Uterus (tissue), 4 donors: ENCODE measurements around the gene WDR35. TPM values are rescaled to one million over a fixed set of nuclear protein-coding genes. Genes with fewer than 3 reads are reported as not detected.

Experiments used
- DNase-seq, 2 donors: peaks; one replicate each; pipeline ENCODE4 v3.0.0-alpha.2; 2019 to 2020
- H3K27ac ChIP-seq, 2 donors: fragments of 200-600 bp; sonication (generic); 1 replicate in 1 of 2; 2 replicates in 1 of 2; pipeline ENCODE4 v1.5.1; 2016 to 2018
- H3K27me3 ChIP-seq, 2 donors: fragments of 200-600 bp; sonication (generic); one replicate each; pipeline ENCODE4 v1.5.1; 2018 to 2019; ENCODE audit warnings: control low read depth in 1 of 2
- H3K36me3 ChIP-seq, 2 donors: fragments of 200-600 bp; sonication (generic); one replicate each; pipeline ENCODE4 v1.5.1; 2019; ENCODE audit warnings: control low read depth in 1 of 2
- H3K4me1 ChIP-seq, 2 donors: fragments of 200-600 bp; sonication (generic); one replicate each; pipeline ENCODE4 v1.5.1; 2018 to 2019; ENCODE audit warnings: control low read depth in 1 of 2
- H3K4me3 ChIP-seq, 2 donors: fragments of 200-600 bp; sonication (generic); 1 replicate in 1 of 2; 2 replicates in 1 of 2; pipeline ENCODE4 v1.5.1; 2018 to 2019; ENCODE audit warnings: mild to moderate bottlenecking in 1 of 2
- H3K9me3 ChIP-seq, 2 donors: fragments of 200-600 bp; sonication (generic); one replicate each; pipeline ENCODE4 v1.5.1; 2019; ENCODE audit warnings: control low read depth in 1 of 2
- POLR2A ChIP-seq, 2 donors: fragments of 450-650 bp; IDR thresholded peaks; one replicate each; pipeline ENCODE4 v1.6.1; 2016; ENCODE audit warnings: antibody characterized with exemption in 2 of 2, mild to moderate bottlenecking in 1 of 2, moderate library complexity in 1 of 2
- intact Hi-C: fragments of 100-400 bp; cut with DNase I; formaldehyde crosslinking; loops from one replicate; pipeline ENCODE4 v1.15.1; 2023; ENCODE audit warnings: low total_unique reads
- total RNA-seq, 4 donors: library from RNA; depleted of rRNA in 3 of 4; stranded (reverse); fragments of >200 nt in 3 of 4; gene quantifications; one replicate each; pipeline versions ENCODE4 v1.1.0 to v1.2.4, GENCODE V29; 2014 to 2023
- TF ChIP-seq, protein P1 (sequence below), 4 experiments: fragments of 200-600 bp in 2 of 4; fragments of 450-650 bp in 2 of 4; sonication (generic) in 2 of 4; IDR thresholded peaks; one replicate each; pipeline ENCODE4 v1.5.1; 2016 to 2019; ENCODE audit warnings: antibody characterized with exemption in 4 of 4, mild to moderate bottlenecking in 2 of 4, moderate library complexity in 1 of 4
- donor health status: DM: yes; HTN: yes; CAD: no.

Gene WDR35
- total RNA-seq, 4 donors from 2014 or later = 7.1 to 45.0 (median 20.7) TPM

GRCh38 chr2:20016346-20016745 lies 26.4 kb upstream of the WDR35 start:
- DNase-seq = no peak
- H3K27ac ChIP-seq = no peak overlapping the region
- no peak for TF ChIP-seq POLR2A (IDR thresholded peaks at IDR 0.05)
- TF ChIP-seq, protein P1, sequence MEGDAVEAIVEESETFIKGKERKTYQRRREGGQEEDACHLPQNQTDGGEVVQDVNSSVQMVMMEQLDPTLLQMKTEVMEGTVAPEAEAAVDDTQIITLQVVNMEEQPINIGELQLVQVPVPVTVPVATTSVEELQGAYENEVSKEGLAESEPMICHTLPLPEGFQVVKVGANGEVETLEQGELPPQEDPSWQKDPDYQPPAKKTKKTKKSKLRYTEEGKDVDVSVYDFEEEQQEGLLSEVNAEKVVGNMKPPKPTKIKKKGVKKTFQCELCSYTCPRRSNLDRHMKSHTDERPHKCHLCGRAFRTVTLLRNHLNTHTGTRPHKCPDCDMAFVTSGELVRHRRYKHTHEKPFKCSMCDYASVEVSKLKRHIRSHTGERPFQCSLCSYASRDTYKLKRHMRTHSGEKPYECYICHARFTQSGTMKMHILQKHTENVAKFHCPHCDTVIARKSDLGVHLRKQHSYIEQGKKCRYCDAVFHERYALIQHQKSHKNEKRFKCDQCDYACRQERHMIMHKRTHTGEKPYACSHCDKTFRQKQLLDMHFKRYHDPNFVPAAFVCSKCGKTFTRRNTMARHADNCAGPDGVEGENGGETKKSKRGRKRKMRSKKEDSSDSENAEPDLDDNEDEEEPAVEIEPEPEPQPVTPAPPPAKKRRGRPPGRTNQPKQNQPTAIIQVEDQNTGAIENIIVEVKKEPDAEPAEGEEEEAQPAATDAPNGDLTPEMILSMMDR (IDR thresholded peaks at IDR 0.05) = no peak
- H3K36me3 ChIP-seq = no peaks in the 10 kb centered on the region
- peaks cover 0 to 7% of the 10 kb centered on the region in 2 donors for H3K4me1 ChIP-seq
- no peaks in the 10 kb centered on the region for H3K27me3 ChIP-seq
- intact Hi-C loops = no loop called here
- no peaks in the 10 kb centered on the region for H3K9me3 ChIP-seq
- no peak overlapping the region for H3K4me3 ChIP-seq

DNA sequence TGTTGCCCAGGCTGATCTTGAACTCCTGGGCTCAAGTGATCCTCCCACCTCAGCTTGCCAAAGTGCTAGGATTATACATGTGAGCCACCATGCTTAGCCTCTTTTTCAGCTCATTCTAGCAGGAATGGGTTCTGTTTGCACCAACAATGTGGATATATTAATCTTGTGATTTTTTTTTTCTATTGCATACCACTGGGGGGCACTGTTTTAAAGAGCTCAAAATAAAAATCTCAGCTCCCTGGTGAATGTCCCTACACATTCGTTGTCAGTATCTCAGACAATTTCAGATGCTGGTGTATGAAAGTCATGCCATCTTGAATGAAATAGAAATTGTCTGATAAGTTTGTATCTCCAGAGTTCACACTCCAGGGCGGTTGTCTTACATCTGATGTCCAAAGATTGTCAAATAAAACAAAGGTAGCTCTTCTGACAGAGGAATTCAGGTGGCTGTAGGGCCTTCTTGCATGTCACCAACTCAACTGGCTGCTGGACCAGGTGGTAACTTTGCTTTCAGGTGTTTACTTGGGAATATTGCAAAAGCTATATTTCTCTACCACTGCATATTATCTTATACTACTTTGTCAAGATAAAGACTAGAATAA lies 25.7 kb upstream of the WDR35 start:
- TF ChIP-seq, protein P1 (IDR thresholded peaks at IDR 0.05) = peak; percentile 58 to 75 (median 68)
- TF ChIP-seq POLR2A (IDR thresholded peaks at IDR 0.05) = no peak
- Histone ChIP-seq H3K27ac (no peak overlapping the region), H3K36me3 (no peaks in the 10 kb centered on the region), H3K4me1 (peaks cover 0 to 7% of the 10 kb centered on the region in 2 donors), H3K4me3 (no peak overlapping the region), H3K9me3 (no peaks in the 10 kb centered on the region), H3K27me3 (no peaks in the 10 kb centered on the region)
- no peak for DNase-seq
- intact Hi-C loops = no loop called here

DNA sequence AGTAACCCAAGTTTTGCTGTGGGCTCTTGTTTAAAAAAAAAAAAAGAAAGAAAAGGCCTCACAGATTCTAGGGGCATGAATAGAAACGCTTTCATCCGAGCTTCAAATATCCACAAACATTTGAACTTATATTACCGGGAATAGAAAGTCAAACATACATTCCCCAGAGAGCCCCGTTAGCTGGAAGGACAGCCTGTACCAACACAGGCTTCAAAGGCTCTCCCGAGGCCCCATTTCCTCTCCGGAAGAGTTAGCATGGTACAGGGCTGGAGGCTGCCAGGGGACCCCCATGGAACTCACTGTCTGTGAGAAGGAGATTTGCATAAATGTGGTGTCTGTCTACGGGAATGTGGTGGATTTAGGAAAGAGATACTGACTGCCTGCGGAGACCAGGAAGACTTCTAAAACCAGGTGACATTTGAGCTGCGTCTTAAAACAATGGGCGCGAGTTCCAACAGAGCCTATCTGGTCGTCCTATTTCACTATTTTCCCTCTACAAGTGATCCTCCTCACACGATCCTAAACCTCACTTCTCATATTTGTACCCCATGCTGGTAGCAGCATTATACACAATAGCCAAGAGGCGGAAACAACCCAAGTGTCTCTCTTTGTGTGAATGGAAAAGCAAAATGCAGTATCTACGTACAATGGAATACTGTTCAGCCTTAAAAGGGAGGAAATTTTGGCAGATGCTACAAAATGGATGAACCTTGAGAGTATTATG lies 23.4 kb upstream of the WDR35 start:
- intact Hi-C loops = loop anchor here (5.0 kb wide), 1 partner anchor 84 kb away; no protein-coding TSS in a partner anchor
- H3K27ac ChIP-seq = peak overlapping the region; percentile 58 to 60
- H3K4me1 ChIP-seq = peaks cover 0 to 7% of the 10 kb centered on the region in 2 donors
- no peaks in the 10 kb centered on the region for H3K36me3 ChIP-seq
- H3K9me3 ChIP-seq = no peaks in the 10 kb centered on the region
- H3K27me3 ChIP-seq = no peaks in the 10 kb centered on the region
- peak overlapping the region; percentile 43 to 44 for H3K4me3 ChIP-seq
- TF ChIP-seq, protein P1 (IDR thresholded peaks at IDR 0.05) = no peak
- TF ChIP-seq POLR2A (IDR thresholded peaks at IDR 0.05) = no peak
- peak in 1 of 2 donors; percentile 38 for DNase-seq

DNA sequence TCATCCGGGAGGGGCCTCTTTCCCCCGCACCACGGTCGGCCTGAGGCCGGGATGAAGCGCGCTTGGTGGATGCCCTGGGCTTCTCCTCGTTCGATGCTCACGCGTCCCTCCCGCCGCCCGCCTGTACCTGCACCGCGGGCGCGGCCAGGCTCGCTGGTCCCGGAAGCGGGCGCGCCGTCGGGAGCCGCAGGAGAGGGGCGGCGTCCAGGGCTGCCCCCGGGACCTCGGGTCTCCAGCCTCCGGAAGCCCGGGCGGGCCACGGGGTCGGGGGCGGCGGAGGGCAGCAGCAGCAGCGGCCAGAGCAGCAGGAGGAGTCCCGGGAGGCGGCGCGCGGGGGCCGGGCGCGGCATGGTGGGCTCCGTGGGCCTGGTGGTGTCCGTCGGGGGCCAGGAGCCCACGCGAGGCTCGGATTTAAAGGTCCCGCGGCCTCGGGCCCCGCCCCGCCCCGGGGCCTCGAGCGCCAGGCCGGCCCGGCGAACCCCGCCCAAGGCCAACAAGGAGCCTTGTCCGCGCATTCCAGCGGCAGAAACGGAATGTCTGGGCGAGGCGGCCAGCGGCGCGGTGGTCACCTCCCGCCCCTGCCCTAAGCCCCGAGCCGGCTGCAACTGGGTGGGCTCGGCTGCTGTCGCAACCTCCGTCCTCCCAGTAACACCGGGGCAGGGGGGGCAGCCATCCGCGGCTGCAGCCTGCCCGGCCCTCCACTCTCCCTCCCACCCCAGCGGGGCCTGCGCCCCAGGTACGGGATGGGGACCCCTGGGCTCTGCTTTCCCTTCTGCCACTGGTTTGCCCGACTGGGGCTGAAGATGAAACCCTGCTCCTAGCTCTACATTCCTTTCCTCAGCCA lies 22.6 kb upstream of the WDR35 start, which contains the start of gene MATN3:
Gene MATN3, minus strand, starts transcription at position 387 of the 844 bp plus-strand sequence. Its CDS starts 37 bp downstream, at position 350.
- peak within 1 kb of the TSS; percentile 58 to 60 for H3K27ac ChIP-seq
- H3K4me1 ChIP-seq = peaks cover 0 to 7% of the 10 kb centered on the region in 2 donors
- TF ChIP-seq, protein P1 (IDR thresholded peaks at IDR 0.05) = no peak
- no peak for TF ChIP-seq POLR2A (IDR thresholded peaks at IDR 0.05)
- no peaks in the 10 kb centered on the region for H3K27me3 ChIP-seq
- no peaks in the 10 kb centered on the region for H3K9me3 ChIP-seq
- peak; percentile 18 to 27 for DNase-seq
- intact Hi-C loops = loop anchor here (5.0 kb wide), 1 partner anchor 85 kb away; no protein-coding TSS in a partner anchor
- H3K4me3 ChIP-seq = peak within 1 kb of the TSS; percentile 43 to 44
- no peaks in the 10 kb centered on the region for H3K36me3 ChIP-seq
